ENCODE data around the gene ACVR2B. TPM values are rescaled to one million over a fixed set of nuclear protein-coding genes. Genes with fewer than 3 reads are reported as not detected.

ACVR2B gene
- total RNA-seq, 1 experiment from 2014 or later = 2.8 TPM

- DNase-seq (ENCODE audit: low read depth, low spot score) (no peak), ATAC-seq (no peak)
- intact Hi-C loops (cut with micrococcal nuclease; ENCODE audit: unreplicated experiment) (no loop called here), in situ Hi-C loops (cut with HindIII; ENCODE audit: low pct_unique_long_range_greater_than_20kb, low sequenced_read_pairs) (no loop called here)
- no TSS peak for BruUV-seq (replicated peaks)
- Histone ChIP-seq H3K27ac (ENCODE audit: low read length) (no peak overlapping the region), H3K4me3 (ENCODE audit: low read depth in 2 of 2, low read length in 2 of 2) (no peak overlapping the region), H3K27me3 (ENCODE audit: control insufficient read depth, insufficient read depth, low read length) (no peaks in the 10 kb centered on the region), H3K4me1 (ENCODE audit: control insufficient read depth, insufficient read depth, low read length) (no peaks in the 10 kb centered on the region), H3K36me3 (ENCODE audit: control insufficient read depth, insufficient read depth, low read length) (no peaks in the 10 kb centered on the region), H3K9me3 (ENCODE audit: control insufficient read depth, insufficient read depth, low read depth, low read length) (no peaks in the 10 kb centered on the region)
- POLR2A ChIA-PET = no interaction called here
- CTCF ChIA-PET = no interaction called here
- TF ChIP-seq TCF7L2 (IDR thresholded peaks at IDR 0.05; ENCODE audit: low read depth, low read length) = no peak
- TF ChIP-seq POLR2AphosphoS5 (IDR thresholded peaks at IDR 0.05; ENCODE audit: low read depth, low read length) = no peak
These were observed 78.8 kb downstream of the ACVR2B start for GRCh38 chr3:38532529-38532928.

DNA sequence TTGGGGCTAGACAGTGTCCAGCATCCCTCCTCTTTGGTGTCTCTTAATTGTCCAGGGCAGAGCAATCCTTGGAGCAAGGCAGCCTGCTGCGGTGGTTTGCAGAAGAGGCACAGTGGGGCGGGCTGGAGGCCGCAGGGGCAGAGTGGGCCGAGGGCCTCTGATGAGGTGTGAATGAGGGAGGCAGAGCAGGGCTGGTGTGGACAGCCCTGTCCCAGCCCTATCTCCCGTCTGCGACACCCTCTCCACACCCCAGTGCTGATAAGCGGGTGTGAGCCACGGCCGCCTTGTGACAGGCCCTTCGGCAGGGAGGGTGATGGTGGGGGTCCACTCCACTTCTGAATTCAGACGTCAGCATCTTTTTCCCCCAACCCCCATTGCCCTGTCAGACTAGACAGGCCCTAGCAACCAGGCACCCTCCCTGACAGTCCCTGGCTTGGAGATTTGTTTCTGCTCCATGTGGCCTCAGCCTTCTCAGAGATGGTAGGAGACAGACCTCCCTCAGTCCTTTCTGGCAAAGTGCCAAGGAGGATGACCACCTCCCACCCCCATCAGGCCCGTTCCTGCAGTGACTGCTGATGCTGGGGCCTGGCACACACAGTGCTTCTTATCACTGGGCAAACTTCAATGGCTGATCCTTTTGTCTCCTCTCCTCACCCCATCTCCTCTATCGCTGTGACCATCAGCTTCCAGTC lies 79.7 kb downstream of the ACVR2B start:
- CTCF ChIA-PET = no interaction called here
- DNase-seq (ENCODE audit: low read depth, low spot score) (no peak), ATAC-seq (no peak)
- Histone ChIP-seq H3K4me3 (ENCODE audit: low read depth in 2 of 2, low read length in 2 of 2) (no peak overlapping the region), H3K4me1 (ENCODE audit: control insufficient read depth, insufficient read depth, low read length) (no peaks in the 10 kb centered on the region), H3K27ac (ENCODE audit: low read length) (no peak overlapping the region), H3K9me3 (ENCODE audit: control insufficient read depth, insufficient read depth, low read depth, low read length) (no peaks in the 10 kb centered on the region), H3K36me3 (ENCODE audit: control insufficient read depth, insufficient read depth, low read length) (no peaks in the 10 kb centered on the region), H3K27me3 (ENCODE audit: control insufficient read depth, insufficient read depth, low read length) (no peaks in the 10 kb centered on the region)
- POLR2A ChIA-PET = no interaction called here
- TF ChIP-seq REST (IDR thresholded peaks at IDR 0.05; ENCODE audit: insufficient read depth in 1 of 2, low read depth in 2 of 2, low read length in 1 of 2) (no peak), TCF7L2 (IDR thresholded peaks at IDR 0.05; ENCODE audit: low read depth, low read length) (no peak), CTCF (IDR thresholded peaks at IDR 0.05) (no peak), SIN3A (IDR thresholded peaks at IDR 0.05; ENCODE audit: borderline replicate concordance, insufficient read depth, low read depth, low read length) (no peak), POLR2AphosphoS5 (IDR thresholded peaks at IDR 0.05; ENCODE audit: low read depth, low read length) (no peak)
- no TSS peak for BruUV-seq (replicated peaks)
- in situ Hi-C loops (cut with HindIII; ENCODE audit: low pct_unique_long_range_greater_than_20kb, low sequenced_read_pairs) (no loop called here), intact Hi-C loops (cut with micrococcal nuclease; ENCODE audit: unreplicated experiment) (no loop called here)

DNA sequence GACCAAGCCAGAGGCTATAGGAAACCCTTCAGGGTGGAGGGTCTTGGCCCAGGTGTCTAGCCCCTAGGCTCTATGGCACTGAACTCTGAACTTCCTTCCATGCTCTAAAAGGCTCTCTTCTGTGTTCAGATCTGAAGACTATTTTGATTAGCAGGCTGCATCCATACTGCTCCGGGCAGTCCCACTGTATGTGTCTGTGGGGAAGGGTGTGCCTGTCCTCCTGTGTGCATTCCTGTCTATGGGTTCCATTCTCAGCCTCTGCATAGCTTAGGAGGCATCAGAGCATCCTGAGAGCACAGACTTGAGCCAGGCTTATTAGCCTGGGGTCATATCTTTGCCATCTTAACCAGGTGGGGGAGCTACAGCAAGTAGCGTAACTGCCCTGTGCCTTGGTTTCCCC lies 80.5 kb downstream of the ACVR2B start:
- in situ Hi-C loops (cut with HindIII; ENCODE audit: low pct_unique_long_range_greater_than_20kb, low sequenced_read_pairs) (no loop called here), intact Hi-C loops (cut with micrococcal nuclease; ENCODE audit: unreplicated experiment) (no loop called here)
- H3K4me3 ChIP-seq (ENCODE audit: low read depth in 2 of 2, low read length in 2 of 2) = no peak overlapping the region
- no TSS peak for BruUV-seq (replicated peaks)
- no peaks in the 10 kb centered on the region for H3K9me3 ChIP-seq (ENCODE audit: control insufficient read depth, insufficient read depth, low read depth, low read length)
- ChIA-PET CTCF (no interaction called here), POLR2A (no interaction called here)
- no peaks in the 10 kb centered on the region for H3K4me1 ChIP-seq (ENCODE audit: control insufficient read depth, insufficient read depth, low read length)
- no peaks in the 10 kb centered on the region for H3K36me3 ChIP-seq (ENCODE audit: control insufficient read depth, insufficient read depth, low read length)
- no peak overlapping the region for H3K27ac ChIP-seq (ENCODE audit: low read length)
- DNase-seq (ENCODE audit: low read depth, low spot score) = no peak
- ATAC-seq = no peak
- H3K27me3 ChIP-seq (ENCODE audit: control insufficient read depth, insufficient read depth, low read length) = no peaks in the 10 kb centered on the region
- TF ChIP-seq CTCF (IDR thresholded peaks at IDR 0.05) (no peak), SIN3A (IDR thresholded peaks at IDR 0.05; ENCODE audit: borderline replicate concordance, insufficient read depth, low read depth, low read length) (no peak), TCF7L2 (IDR thresholded peaks at IDR 0.05; ENCODE audit: low read depth, low read length) (no peak), POLR2AphosphoS5 (IDR thresholded peaks at IDR 0.05; ENCODE audit: low read depth, low read length) (no peak), REST (IDR thresholded peaks at IDR 0.05; ENCODE audit: insufficient read depth in 1 of 2, low read depth in 2 of 2, low read length in 1 of 2) (no peak)
